ENCODE measurements around the gene ZNFX1.

The ZNFX1 gene

GRCh38 chr20:49279677-49280462 lies 2.0 kb upstream of the ZNFX1 start:
- no peak for DNase-seq (ENCODE audit: low read depth, low spot score)

GRCh38 chr20:49278818-49279676 lies 1.2 kb upstream of the ZNFX1 start:
- no peak for DNase-seq (ENCODE audit: low read depth, low spot score)

- DNase-seq (ENCODE audit: low read depth, low spot score) = no peak
These were observed 146 bp downstream of the ZNFX1 start for GRCh38 chr20:49277786-49278035.

DNA sequence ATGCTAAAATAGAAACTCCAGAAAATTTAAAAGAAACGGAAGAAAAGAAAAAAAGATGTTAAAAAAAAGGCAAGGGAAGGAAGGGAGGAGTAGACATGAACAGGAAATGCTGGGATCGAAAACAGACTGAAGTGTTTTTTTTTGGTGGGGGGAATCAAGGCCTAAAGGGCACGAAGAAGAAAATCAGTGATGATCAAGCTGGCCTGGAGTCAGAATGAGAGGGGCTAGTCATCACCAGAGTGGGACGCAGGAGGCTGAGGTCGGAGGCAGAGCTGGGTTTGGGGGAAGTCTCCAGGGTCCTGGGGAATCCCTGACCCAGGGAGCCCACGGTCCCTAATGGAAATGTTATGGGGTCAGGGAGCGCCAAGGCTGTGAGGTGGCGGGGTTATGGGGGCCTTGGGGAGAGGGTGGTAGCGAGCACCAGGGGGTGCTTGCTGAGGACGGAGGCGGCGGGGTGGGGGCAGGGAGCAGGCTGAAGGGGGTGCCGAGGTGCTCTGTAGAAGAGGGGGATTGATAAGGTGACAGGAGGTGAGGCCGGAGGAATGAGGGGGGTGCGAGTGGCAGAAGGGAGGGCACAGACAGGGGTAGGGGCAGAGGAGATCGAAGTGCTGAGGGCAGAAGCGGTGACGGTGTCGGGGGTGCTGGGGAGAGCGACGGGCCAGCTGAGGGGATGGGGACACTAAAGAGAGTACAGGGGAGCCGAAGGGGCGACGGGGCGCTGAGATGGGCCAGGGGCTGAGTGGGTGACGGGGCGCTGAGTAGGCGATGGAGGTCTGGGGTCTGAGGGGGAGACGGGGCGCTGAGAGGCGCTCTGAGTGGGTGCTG lies 684 bp downstream of the ZNFX1 start:
- DNase-seq (ENCODE audit: low read depth, low spot score) = peak; percentile 23

- DNase-seq (ENCODE audit: low read depth, low spot score) = peak; percentile 35
These were observed 1.5 kb downstream of the ZNFX1 start for GRCh38 chr20:49276161-49276960.

DNA sequence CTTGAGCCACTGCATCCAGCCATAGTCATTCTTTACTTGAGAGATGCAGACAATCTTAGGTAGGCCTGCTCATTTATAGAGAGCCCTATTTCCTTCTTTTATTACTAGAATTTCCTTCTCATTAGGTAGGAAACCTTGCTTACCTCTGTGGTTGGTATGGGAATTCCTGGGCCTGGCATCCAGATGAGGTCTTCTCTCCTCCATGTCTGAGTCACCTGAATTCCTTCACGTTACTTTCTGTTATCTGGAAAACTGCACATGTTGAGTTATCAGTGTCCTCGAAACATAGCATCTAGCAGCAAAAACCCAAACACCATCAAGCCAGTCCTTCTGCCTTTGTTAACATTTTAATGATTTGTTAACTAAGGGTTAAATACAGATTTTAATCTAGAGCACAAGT lies 2.2 kb downstream of the ZNFX1 start:
- DNase-seq (ENCODE audit: low read depth, low spot score) = no peak

DNA sequence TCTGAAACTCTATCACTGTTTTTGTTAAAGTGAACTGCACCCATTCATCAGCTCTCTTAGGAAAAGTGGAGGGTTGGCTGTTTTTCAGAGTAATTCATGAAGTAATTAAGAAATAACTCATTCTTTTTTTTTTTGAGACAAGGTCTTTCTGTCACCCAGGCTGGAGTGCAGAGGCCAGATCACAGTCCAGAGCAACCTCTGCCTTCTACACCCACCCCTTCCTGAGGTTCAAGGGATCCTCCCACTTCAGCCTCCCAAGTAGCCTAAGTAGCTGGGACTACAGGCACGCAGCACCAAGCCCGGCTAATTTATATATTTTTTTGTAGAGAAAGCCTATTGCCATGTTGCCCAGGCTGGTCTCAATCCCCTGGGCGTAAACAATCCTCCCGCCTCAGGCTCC lies 2.6 kb downstream of the ZNFX1 start:
- no peak for DNase-seq (ENCODE audit: low read depth, low spot score)

DNA sequence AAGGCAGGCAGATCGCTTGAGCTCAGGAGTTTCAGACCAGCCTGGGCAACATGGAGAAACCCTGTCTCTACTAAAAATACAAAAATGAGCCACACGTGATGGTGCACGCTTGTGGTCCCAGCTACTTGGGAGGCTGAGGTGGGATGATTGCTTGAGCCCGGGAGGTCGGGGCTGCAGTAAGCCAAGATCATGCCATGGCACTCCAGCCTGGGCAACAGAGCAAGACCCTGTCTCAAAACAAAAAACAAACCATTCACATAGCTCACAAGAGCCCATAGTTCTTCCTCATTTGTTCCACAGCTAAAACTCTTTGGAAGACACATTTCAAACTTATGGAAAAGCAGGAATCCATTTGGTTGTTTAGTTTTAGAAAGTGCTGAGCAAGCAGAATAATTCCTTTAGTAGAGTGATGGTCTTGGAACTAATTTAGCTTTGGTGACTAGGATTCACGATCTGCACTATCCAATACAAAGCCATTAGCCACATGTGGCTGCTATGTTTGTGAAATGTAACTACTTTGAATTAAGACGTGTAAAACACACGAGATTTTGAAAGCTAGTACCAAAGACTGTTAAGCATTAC lies 4.1 kb downstream of the ZNFX1 start:
- no peak for DNase-seq (ENCODE audit: low read depth, low spot score)

GRCh38 chr20:49272654-49273053 lies 5.2 kb downstream of the ZNFX1 start:
- no peak for DNase-seq (ENCODE audit: low read depth, low spot score)

DNA sequence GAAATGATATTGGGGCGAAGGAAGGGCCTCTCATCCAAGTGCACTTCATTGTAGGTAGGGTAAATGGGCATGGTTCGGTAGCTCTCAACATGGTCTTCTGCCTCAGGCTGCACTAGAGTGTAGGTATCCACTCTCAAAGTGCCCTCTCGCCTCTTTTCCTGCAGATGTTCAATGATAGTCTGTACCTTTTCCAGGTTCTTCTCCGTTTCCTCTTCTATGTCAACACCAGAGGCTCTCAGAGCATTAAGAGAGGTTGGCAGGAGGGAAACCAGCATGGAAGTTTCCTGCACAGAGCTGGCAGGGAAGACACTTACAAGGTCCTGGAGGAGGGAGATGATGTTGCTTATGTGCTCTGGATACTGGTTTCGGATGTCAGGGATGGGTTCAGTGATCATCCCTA lies 7.1 kb downstream of the ZNFX1 start:
- no peak for DNase-seq (ENCODE audit: low read depth, low spot score)

DNA sequence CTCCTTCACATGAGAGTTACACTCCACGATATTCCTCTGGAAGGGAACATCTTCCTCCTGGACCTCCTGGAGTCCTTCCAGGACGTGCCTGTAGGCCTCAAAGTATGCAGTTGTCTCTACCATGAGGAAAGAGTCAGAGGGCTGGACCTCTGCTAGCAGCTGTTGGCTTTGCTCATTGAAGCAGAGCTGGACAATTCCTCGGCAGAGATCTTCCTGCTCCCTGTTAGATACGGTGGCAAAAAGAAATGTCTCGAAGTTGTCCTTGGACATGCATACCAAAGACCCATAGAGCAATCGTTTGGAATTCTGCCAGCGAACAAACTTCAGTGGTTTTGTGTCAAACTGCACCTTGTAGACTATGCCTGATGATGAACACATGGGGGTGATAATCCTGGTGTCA lies 7.7 kb downstream of the ZNFX1 start:
- DNase-seq (ENCODE audit: low read depth, low spot score) = no peak

DNA sequence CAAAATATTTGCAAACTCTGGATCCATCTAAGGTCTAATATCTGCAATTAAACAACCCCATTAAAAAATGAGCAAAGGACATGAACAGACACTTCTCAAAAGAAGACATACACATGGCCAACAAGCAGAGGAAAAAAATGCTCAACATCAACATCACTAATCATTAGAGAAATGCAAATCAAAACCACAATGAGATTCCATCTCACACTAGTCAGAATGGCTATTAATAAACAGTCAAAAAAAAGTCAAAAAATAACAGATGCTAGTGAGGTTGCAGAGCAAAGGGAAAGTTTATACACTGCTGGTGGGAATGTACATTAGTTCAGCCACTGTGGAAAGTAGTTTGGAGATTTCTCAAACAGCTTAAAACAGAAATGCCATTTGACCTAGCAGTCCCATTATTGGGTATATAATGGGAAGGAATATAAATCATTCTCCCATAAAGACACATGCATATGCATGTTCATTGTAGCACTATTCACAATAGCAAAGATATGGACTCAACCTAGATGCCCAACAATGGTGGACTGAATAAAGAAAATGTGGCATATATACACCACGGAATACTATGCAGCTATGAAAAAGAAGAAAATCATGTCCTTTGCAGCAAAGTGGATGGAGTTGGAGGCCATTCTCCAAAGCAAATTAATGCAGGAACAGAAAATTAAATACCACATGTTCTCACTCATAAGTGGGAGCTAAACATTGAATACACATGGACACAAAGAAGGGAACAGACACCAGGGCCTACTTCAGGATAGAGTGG lies 9.1 kb downstream of the ZNFX1 start:
- DNase-seq (ENCODE audit: low read depth, low spot score) = no peak

DNA sequence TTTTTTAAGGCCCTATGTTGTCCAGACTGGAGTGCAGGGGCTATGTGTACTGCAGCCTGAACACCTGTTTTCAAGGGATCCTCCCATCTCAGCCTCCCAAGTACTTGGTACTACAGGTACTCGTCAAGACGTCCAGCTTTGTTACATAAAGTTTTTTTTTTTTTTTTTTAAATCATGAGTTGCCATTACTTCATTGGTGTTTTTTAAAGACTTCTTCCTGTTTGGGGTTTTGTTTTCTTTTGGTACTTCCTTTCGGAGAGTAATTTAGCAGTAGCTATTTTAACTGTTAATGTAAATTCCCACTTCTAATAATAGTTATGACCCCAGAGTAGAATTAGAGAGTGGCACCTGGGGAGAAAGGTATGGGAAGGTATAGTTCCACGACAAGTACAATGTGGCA lies 10.5 kb downstream of the ZNFX1 start:
- no peak for DNase-seq (ENCODE audit: low read depth, low spot score)

- DNase-seq (ENCODE audit: low read depth, low spot score) = no peak
These were observed 15.4 kb downstream of the ZNFX1 start for GRCh38 chr20:49262444-49262843.

DNA sequence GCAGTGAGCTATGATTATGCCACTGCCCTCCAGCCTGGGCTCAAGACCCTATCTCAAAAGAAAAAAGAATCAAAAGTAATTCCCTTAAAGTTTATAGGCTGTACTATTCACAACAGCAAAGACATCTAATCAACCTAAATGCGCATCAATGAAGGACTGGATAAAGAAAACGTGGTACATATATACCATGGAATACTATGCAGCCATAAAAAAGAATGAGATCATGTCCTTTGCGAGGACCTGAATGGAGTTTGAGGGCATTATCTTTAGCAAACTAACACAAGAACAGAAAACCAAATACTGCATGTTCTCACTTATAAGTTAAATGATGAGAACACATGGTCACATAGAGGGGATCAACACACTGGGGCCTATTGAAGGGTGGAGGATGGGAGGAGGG lies 16.7 kb downstream of the ZNFX1 start:
- DNase-seq (ENCODE audit: low read depth, low spot score) = no peak

- no peak for DNase-seq (ENCODE audit: low read depth, low spot score)
These were observed 17.6 kb downstream of the ZNFX1 start for GRCh38 chr20:49260218-49260617.

- no peak for DNase-seq (ENCODE audit: low read depth, low spot score)
These were observed 18.1 kb downstream of the ZNFX1 start for GRCh38 chr20:49259799-49260198.

DNA sequence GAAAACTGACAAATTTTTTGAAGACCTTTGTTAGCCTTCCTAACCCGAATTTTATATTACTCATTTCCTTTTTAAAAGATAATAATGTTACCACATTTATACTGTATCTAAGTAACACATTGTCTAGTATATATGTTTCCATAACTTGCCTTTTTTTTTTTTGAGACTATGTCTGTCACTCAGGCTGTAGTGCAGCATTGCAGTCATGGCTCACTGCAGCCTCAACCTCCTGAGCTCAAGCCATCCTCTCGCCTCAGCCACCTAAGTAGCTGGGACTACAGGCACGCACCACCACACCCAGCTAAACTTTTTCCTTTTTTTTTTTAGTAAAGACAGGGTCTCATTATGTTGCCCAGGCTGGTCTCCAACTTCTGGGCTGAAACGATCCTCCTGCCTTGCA lies 18.6 kb downstream of the ZNFX1 start:
- DNase-seq (ENCODE audit: low read depth, low spot score) = no peak

GRCh38 chr20:49256261-49256660 lies 21.6 kb downstream of the ZNFX1 start:
- DNase-seq (ENCODE audit: low read depth, low spot score) = no peak

DNA sequence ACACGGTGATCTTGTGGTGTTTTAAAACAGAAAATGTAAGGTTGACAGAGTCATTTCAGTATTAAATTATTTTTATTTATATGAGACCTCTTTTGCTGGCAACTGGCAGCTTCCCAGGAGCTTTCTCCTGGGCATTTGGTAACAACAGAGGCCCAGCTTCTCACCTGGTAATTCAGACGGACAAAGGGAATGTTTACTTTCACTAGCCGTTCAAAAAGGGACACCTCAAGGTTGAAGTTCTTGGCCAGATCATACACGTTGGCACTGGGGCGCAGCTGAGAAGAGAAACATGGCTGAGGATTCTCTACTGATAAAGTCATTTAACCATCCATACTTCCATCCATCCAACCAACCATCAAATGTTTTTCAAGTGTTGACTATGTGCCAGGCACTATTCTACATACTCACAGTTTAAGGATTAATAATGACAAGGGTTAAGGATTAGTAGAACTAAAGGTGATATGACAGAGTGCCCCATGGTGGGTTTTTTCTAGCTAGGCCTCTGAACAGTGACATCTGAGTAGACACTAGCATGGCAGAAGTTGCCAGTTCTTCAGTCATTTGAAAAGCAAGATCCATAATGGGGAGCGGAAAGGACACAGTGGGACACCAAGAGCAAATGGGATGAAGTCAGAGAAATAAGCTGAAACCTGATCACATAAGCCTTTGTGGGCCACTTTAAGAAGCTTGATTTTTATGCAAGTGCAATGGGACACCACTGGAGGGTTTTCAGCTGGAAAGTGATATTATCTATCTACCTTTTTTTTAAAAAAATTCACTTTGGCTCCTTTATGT lies 25.1 kb downstream of the ZNFX1 start:
- no peak for DNase-seq (ENCODE audit: low read depth, low spot score)

Data from activated CD4-positive, CD25-positive, alpha-beta regulatory T cell treated with anti-CD3 and anti-CD28 coated beads, Interleukin-2, amount 50 U/mL, for 16 hours (primary cell).